A549 (cell line): ENCODE data around the gene CNTN2. TPM values are rescaled to one million over a fixed set of nuclear protein-coding genes. Genes with fewer than 3 reads are reported as not detected.

ENCODE experiments used
- ATAC-seq, 2 experiments: fragments of 200-7000 bp in 1 of 2; fragments of >200 bp in 1 of 2; cut with Nextera tagmentation in 1 of 2; cut with Tn5 transposase in 1 of 2; 3 replicates each; pipeline versions ENCODE4 v1.8.0 to v1.9.1; 2018 to 2020; ENCODE audit warnings: mild to moderate bottlenecking in 1 of 2, moderate library complexity in 1 of 2
- CTCF ChIA-PET: fragments of 300-600 bp; sonication (Branson Sonifier 250); formaldehyde crosslinking; extraction: SDS; loops from one replicate; lab custom pipeline; 2021; ENCODE audit warnings: antibody characterized with exemption, inconsistent platforms; lab: Yijun Ruan, JAX
- POLR2A ChIA-PET: fragments of 350-600 bp; formaldehyde crosslinking; extraction: SDS; loops from one replicate; lab custom pipeline; 2021; ENCODE audit warnings: antibody characterized with exemption, inconsistent platforms; lab: Yijun Ruan, JAX
- DNase-seq, 2 experiments: peaks; one replicate each; pipeline versions ENCODE4 v3.0.0 to v3.0.0-alpha.2; 2011 to 2016; ENCODE audit warnings: low read depth in 1 of 2, low spot score in 1 of 2
- FAIRE-seq: peaks from 2 replicates; lab custom pipeline; 2011; peaks lifted over from hg19 to GRCh38; lab: Jason Lieb, UNC
- H3K27ac ChIP-seq, 2 experiments: fragments of >200 bp; sonication (Bioruptor Twin); formaldehyde crosslinking; 3 replicates each; pipeline ENCODE4 v1.5.1; 2016 to 2017
- H3K4me1 ChIP-seq: fragments of >200 bp; sonication (Bioruptor Twin); formaldehyde crosslinking; 3 replicates; pipeline ENCODE4 v1.6.1; 2016
- H3K4me2 ChIP-seq: fragments of >200 bp; sonication (Bioruptor Twin); formaldehyde crosslinking; 3 replicates; pipeline ENCODE4 v1.6.1; 2016
- H3K4me3 ChIP-seq: fragments of >200 bp; sonication (Bioruptor Twin); formaldehyde crosslinking; 3 replicates; pipeline ENCODE4 v1.5.1; 2016
- H3K9me3 ChIP-seq: fragments of >200 bp; sonication (Bioruptor Twin); formaldehyde crosslinking; 3 replicates; pipeline ENCODE4 v1.6.1; 2016
- BHLHE40 ChIP-seq: IDR thresholded peaks from 2 replicates; pipeline ENCODE4 v1.6.1; 2012; ENCODE audit warnings: low read depth, low read length, inconsistent platforms
- CEBPB ChIP-seq, 2 experiments: fragments of >200 bp in 1 of 2; sonication (Bioruptor Twin) in 1 of 2; formaldehyde crosslinking in 1 of 2; IDR thresholded peaks; 2 replicates each; pipeline ENCODE4 v1.6.1; 2012 to 2016
- CHD2 ChIP-seq: fragments of 150-350 bp; IDR thresholded peaks from 2 replicates; pipeline ENCODE4 v1.6.1; 2014; ENCODE audit warnings: low read length; ENCODE audit not compliant: partially characterized antibody
- FOSL2 ChIP-seq, 2 experiments: fragments of 450-650 bp in 1 of 2; fragments of >200 bp in 1 of 2; sonication (Bioruptor Twin) in 1 of 2; formaldehyde crosslinking; IDR thresholded peaks; 2 replicates each; pipeline versions ENCODE4 v1.5.0 to v1.6.1; 2016 to 2020; ENCODE audit warnings: mild to moderate bottlenecking in 1 of 2, moderate library complexity in 1 of 2
- FOXS1 ChIP-seq: fragments of 250-450 bp; sonication (Bioruptor Pico); IDR thresholded peaks from 2 replicates; pipeline ENCODE4 v1.5.0; 2020; ENCODE audit warnings: mild to moderate bottlenecking, moderate library complexity
- GATA3 ChIP-seq: IDR thresholded peaks from 2 replicates; pipeline ENCODE4 v1.6.1; 2012; ENCODE audit warnings: borderline replicate concordance
- HDAC2 ChIP-seq: fragments of 200-600 bp; sonication (generic); IDR thresholded peaks from 2 replicates; pipeline ENCODE4 v1.6.1; 2016
- HOXB13 ChIP-seq: fragments of 250-450 bp; sonication (Bioruptor Pico); IDR thresholded peaks from 2 replicates; pipeline ENCODE4 v1.5.0; 2020; ENCODE audit warnings: low read depth, mild to moderate bottlenecking, moderate library complexity
- HOXB5 ChIP-seq: fragments of 250-450 bp; sonication (Bioruptor Pico); IDR thresholded peaks from 2 replicates; pipeline ENCODE4 v1.5.0; 2020; ENCODE audit warnings: mild to moderate bottlenecking, moderate library complexity
- KDM5A ChIP-seq: fragments of 200-600 bp; sonication (generic); IDR thresholded peaks from 2 replicates; pipeline ENCODE4 v1.6.1; 2016; ENCODE audit warnings: antibody characterized with exemption, mild to moderate bottlenecking
- NFE2L2 ChIP-seq: fragments of 150-350 bp; conservative IDR thresholded peaks from 2 replicates; pipeline ENCODE4 v1.6.1; 2014; ENCODE audit warnings: low read length
- PHF8 ChIP-seq: fragments of 200-600 bp; sonication (generic); IDR thresholded peaks from 2 replicates; pipeline ENCODE4 v1.6.1; 2016; ENCODE audit warnings: low read depth, mild to moderate bottlenecking, antibody characterized with exemption, moderate library complexity, borderline replicate concordance
- POLR2AphosphoS2 ChIP-seq: conservative IDR thresholded peaks from 2 replicates; pipeline ENCODE4 v1.6.1; 2012; ENCODE audit warnings: low read length, improper control_type of control experiment, inconsistent platforms
- RAD21 ChIP-seq, 2 experiments: fragments of >200 bp in 1 of 2; sonication (Bioruptor Twin) in 1 of 2; formaldehyde crosslinking in 1 of 2; IDR thresholded peaks in 1 of 2; conservative IDR thresholded peaks in 1 of 2; 2 replicates in 1 of 2; 3 replicates in 1 of 2; pipeline ENCODE4 v1.6.1; 2012 to 2018; ENCODE audit warnings: inconsistent platforms in 1 of 2
- RARB ChIP-seq: fragments of 250-450 bp; sonication (Bioruptor Pico); IDR thresholded peaks from 2 replicates; pipeline ENCODE4 v1.8.0; 2021; ENCODE audit warnings: mild to moderate bottlenecking, moderate library complexity
- RFX5 ChIP-seq: fragments of 450-650 bp; IDR thresholded peaks from 2 replicates; pipeline ENCODE4 v1.7.1; 2014; ENCODE audit warnings: antibody characterized with exemption, mild to moderate bottlenecking, moderate library complexity
- RNF2 ChIP-seq: fragments of 200-600 bp; sonication (generic); IDR thresholded peaks from 2 replicates; pipeline ENCODE4 v1.6.1; 2016; ENCODE audit warnings: low read depth, mild to moderate bottlenecking, antibody characterized with exemption, moderate library complexity, borderline replicate concordance
- SMC3 ChIP-seq: fragments of >200 bp; sonication (Bioruptor Twin); formaldehyde crosslinking; IDR thresholded peaks from 3 replicates; pipeline ENCODE4 v1.6.1; 2018; ENCODE audit warnings: inconsistent platforms
- TP53 ChIP-seq: fragments of 250-450 bp; sonication (Bioruptor Pico); IDR thresholded peaks from 2 replicates; pipeline ENCODE4 v1.5.0; 2021; ENCODE audit warnings: mild to moderate bottlenecking, moderate library complexity
- ZC3H11A ChIP-seq: fragments of 450-650 bp; IDR thresholded peaks from 2 replicates; pipeline ENCODE4 v1.6.1; 2014; ENCODE audit warnings: antibody characterized with exemption, mild to moderate bottlenecking
- ZNF302 ChIP-seq: fragments of 250-450 bp; sonication (Bioruptor Pico); IDR thresholded peaks from 2 replicates; pipeline ENCODE4 v1.9.0; 2021; ENCODE audit warnings: inconsistent platforms, mild to moderate bottlenecking, moderate library complexity
- ZSCAN20 ChIP-seq: fragments of 250-450 bp; sonication (Bioruptor Pico); IDR thresholded peaks from 2 replicates; pipeline ENCODE4 v1.8.0; 2022; ENCODE audit warnings: mild to moderate bottlenecking, moderate library complexity
- WGBS: methylation state at CpG from one replicate; pipeline ENCODE4 v1.1.6; 2017; ENCODE audit errors: missing lambda C conversion rate; 5-methylcytosine and 5-hydroxymethylcytosine counted together
- polyA plus RNA-seq, 4 experiments: library from polyadenylated mRNA; depleted of rRNA in 3 of 4; stranded (reverse); fragments of >200 nt; fragmentation: RNase III in 1 of 4; extraction: RNeasy Plus Mini Kit Qiagen cat#74134 plus additional on column Dnase treatment in 1 of 4; gene quantifications; 2 replicates in 3 of 4; 3 replicates in 1 of 4; pipeline ENCODE4 v1.2.3, GENCODE V29; 2011 to 2017
- TF ChIP-seq, protein P1 (sequence below): fragments of >200 bp; sonication (Bioruptor Twin); formaldehyde crosslinking; IDR thresholded peaks from 2 replicates; pipeline ENCODE4 v1.6.1; 2016
- TF ChIP-seq, protein P2 (sequence below): fragments of >200 bp; sonication (Bioruptor Twin); formaldehyde crosslinking; IDR thresholded peaks from 3 replicates; pipeline ENCODE4 v1.6.1; 2016
- TF ChIP-seq, protein P3 (sequence below): fragments of >200 bp; sonication (Bioruptor Twin); formaldehyde crosslinking; IDR thresholded peaks from 3 replicates; pipeline ENCODE4 v1.5.1; 2016
- TF ChIP-seq, protein P4 (sequence below): IDR thresholded peaks from 2 replicates; pipeline ENCODE4 v1.6.1; 2012

The CNTN2 gene
- polyA plus RNA-seq, 2 of the 4 experiments (the other 2 are of a cell fraction), result not detected

DNA sequence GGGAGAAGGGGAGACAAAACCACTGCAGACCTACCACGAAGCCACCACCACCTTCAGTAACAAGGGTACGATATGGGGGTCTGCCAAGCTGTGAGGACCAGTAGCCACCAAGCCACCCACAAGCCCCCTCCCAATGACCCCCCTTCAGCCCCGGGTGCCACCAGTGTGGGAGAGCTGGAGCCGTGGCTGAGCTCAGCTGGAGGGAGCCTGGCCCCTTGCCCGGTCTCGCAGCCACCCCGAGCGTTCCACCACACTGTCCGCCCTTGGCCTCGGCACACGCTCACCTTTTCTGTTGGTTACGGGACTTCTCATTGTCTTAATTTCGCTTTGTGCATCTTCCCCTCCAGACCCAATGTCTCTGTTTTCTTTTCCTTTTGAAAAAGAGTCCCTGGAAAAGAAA lies 26.4 kb upstream of the CNTN2 start:
- H3K9me3 ChIP-seq, result no peaks in the 10 kb centered on the region
- WGBS, result 67% methylated on average over 13 of the region's 13 CpGs
- H3K4me3 ChIP-seq, result no peak overlapping the region
- TF ChIP-seq SMC3, result no peak
- TF ChIP-seq ZSCAN20 (CRISPR knock-in tag), result no peak
- TF ChIP-seq, protein P1, sequence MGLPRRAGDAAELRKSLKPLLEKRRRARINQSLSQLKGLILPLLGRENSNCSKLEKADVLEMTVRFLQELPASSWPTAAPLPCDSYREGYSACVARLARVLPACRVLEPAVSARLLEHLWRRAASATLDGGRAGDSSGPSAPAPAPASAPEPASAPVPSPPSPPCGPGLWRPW, result no peak
- TF ChIP-seq BHLHE40, result no peak
- no peak for TF ChIP-seq ZNF302 (CRISPR knock-in tag)
- TF ChIP-seq, protein P2, sequence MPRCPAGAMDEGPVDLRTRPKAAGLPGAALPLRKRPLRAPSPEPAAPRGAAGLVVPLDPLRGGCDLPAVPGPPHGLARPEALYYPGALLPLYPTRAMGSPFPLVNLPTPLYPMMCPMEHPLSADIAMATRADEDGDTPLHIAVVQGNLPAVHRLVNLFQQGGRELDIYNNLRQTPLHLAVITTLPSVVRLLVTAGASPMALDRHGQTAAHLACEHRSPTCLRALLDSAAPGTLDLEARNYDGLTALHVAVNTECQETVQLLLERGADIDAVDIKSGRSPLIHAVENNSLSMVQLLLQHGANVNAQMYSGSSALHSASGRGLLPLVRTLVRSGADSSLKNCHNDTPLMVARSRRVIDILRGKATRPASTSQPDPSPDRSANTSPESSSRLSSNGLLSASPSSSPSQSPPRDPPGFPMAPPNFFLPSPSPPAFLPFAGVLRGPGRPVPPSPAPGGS, result no peak
- no peak for TF ChIP-seq FOSL2 (IDR thresholded peaks at IDR 0.05)
- TF ChIP-seq FOSL2 (CRISPR knock-in tag; IDR thresholded peaks at IDR 0.05), result no peak
- TF ChIP-seq HOXB5 (CRISPR knock-in tag), result no peak
- TF ChIP-seq GATA3, result no peak
- TF ChIP-seq, protein P3, sequence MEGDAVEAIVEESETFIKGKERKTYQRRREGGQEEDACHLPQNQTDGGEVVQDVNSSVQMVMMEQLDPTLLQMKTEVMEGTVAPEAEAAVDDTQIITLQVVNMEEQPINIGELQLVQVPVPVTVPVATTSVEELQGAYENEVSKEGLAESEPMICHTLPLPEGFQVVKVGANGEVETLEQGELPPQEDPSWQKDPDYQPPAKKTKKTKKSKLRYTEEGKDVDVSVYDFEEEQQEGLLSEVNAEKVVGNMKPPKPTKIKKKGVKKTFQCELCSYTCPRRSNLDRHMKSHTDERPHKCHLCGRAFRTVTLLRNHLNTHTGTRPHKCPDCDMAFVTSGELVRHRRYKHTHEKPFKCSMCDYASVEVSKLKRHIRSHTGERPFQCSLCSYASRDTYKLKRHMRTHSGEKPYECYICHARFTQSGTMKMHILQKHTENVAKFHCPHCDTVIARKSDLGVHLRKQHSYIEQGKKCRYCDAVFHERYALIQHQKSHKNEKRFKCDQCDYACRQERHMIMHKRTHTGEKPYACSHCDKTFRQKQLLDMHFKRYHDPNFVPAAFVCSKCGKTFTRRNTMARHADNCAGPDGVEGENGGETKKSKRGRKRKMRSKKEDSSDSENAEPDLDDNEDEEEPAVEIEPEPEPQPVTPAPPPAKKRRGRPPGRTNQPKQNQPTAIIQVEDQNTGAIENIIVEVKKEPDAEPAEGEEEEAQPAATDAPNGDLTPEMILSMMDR, result no peak
- TF ChIP-seq ZC3H11A, result no peak
- TF ChIP-seq POLR2AphosphoS2, result no peak
- no peak for TF ChIP-seq RARB (CRISPR knock-in tag)
- TF ChIP-seq RAD21 (conservative IDR thresholded peaks at IDR 0.05 in 1 of 2, IDR thresholded peaks at IDR 0.05 in 1 of 2), result no peak
- no peak for TF ChIP-seq TP53 (CRISPR knock-in tag)
- ChIA-PET POLR2A (no interaction called here), CTCF (interaction anchor here (1.2 to 4.0 kb wide), 2 partner anchors 27 to 45 kb away, joined by 5 to 15 read pairs; no protein-coding TSS in a partner anchor)
- FAIRE-seq (no peak), ATAC-seq (no peak), DNase-seq (no peak)
- H3K27ac ChIP-seq, result no peak overlapping the region
- no peak overlapping the region for H3K4me2 ChIP-seq
- no peaks in the 10 kb centered on the region for H3K4me1 ChIP-seq

DNA sequence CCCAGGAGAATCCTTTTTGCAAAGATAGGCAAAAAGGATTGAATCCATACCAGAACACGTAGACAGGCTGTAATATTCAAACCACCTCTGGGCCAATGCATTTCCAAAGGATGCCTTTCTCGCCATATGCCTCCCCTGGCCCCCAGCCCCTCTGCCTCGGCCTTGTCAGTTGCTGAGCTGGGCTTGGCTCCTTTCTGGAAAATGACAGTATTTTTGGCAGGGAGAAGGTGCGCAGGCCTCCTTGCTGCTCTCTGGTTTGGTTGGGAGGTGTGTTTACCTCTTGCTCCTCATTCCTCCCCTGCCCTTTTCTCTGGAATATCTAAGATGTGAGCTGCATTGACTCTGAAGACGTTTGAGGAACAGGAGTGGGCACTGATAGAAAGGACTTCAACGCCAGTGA lies 26.0 kb upstream of the CNTN2 start:
- H3K27ac ChIP-seq, result no peak overlapping the region
- TF ChIP-seq HDAC2, result no peak
- no peak for TF ChIP-seq PHF8
- H3K9me3 ChIP-seq, result no peaks in the 10 kb centered on the region
- DNase-seq (no peak), FAIRE-seq (no peak), ATAC-seq (no peak)
- 41% methylated on average over 6 of the region's 6 CpGs for WGBS
- POLR2A ChIA-PET, result no interaction called here
- H3K4me3 ChIP-seq, result no peak overlapping the region
- H3K4me2 ChIP-seq, result no peak overlapping the region
- CTCF ChIA-PET, result interaction anchor here (0.6 to 3.7 kb wide), 4 partner anchors 10 to 45 kb away, joined by 3 to 22 read pairs (median 4); no protein-coding TSS in a partner anchor
- H3K4me1 ChIP-seq, result no peaks in the 10 kb centered on the region

DNA sequence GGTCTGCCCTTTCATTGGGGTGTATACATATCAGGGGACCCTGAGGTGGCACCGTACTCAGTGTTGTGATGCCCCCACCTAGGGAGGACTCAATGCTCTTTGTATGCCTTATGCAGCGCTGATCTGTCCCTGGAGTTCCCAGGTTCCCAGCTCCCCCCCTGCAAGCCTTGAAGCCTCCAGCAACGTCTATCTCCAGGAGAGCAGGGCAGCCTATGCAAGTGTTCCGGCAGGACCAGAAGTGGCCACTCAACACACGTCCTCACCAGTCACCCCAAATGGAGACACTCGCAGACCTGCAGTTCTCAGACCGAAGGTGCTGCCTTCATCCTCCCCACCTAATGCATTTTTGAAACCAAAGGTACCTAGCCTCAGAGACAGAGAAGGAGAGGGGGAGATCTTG lies 25.2 kb upstream of the CNTN2 start:
- no peak for FAIRE-seq
- TF ChIP-seq RFX5 (no peak), CHD2 (no peak), BHLHE40 (no peak), HOXB13 (CRISPR knock-in tag) (no peak), KDM5A (no peak), TP53 (CRISPR knock-in tag) (no peak), RNF2 (no peak), FOXS1 (CRISPR knock-in tag) (no peak), CEBPB (IDR thresholded peaks at IDR 0.05) (no peak), NFE2L2 (no peak)
- TF ChIP-seq, protein P4, sequence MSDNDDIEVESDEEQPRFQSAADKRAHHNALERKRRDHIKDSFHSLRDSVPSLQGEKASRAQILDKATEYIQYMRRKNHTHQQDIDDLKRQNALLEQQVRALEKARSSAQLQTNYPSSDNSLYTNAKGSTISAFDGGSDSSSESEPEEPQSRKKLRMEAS, result no peak
- TF ChIP-seq, protein P2, result no peak

More for the DNA sequence above, 25.2 kb upstream of the CNTN2 start:
- no peak for ATAC-seq
- DNase-seq, result no peak
- ChIA-PET POLR2A (no interaction called here), CTCF (interaction anchor here (0.8 to 3.7 kb wide), 4 partner anchors 25 to 85 kb away, joined by 3 to 22 read pairs (median 4); no protein-coding TSS in a partner anchor)
- H3K4me3 ChIP-seq, result no peak overlapping the region
- no peaks in the 10 kb centered on the region for H3K9me3 ChIP-seq
- no peaks in the 10 kb centered on the region for H3K4me1 ChIP-seq
- H3K27ac ChIP-seq, result no peak overlapping the region
- H3K4me2 ChIP-seq, result no peak overlapping the region
- 31% methylated on average over 7 of the region's 7 CpGs for WGBS
